Measurements from ENCODE around the gene NISCH. TPM values are rescaled to one million over a fixed set of nuclear protein-coding genes. Genes with fewer than 3 reads are reported as not detected.

NISCH gene
- total RNA-seq, 1 experiment from 2014 or later, result 72.8 TPM

DNA sequence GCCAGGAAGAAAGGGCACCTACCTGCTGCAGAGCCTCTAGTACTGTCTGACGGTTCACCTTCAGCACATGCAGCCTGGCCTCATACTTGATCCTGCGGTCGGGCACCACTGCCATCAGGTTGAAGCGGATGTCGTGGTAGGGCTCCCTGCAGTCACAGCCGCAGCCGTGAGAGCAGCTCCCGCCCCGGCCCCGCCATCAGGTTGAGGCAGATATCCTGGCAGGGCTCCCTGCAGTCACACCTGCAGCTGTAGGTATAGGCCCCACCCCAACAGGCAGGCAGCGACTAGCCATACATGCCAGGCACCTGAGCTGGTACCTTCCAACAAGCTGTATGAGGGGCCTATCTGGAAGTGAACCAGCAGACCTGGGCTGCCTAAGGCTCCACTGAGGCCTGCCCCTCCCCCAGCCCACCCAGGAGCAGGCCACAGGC is 49.2 kb upstream of the NISCH start:
- no TSS peak for BruUV-seq (replicated peaks)
- ATAC-seq (no peak), DNase-seq (ENCODE audit: low read depth, low spot score) (no peak)
- Histone ChIP-seq H3K9me2 (ENCODE audit: insufficient read depth) (no peaks in the 10 kb centered on the region), H3K9ac (ENCODE audit: low read length) (no peak overlapping the region), H3K79me2 (ENCODE audit: insufficient read depth, low read length) (peaks cover 26% of the 10 kb centered on the region), H3K4me2 (ENCODE audit: low read length) (no peak overlapping the region), H3K4me3 (replicated peaks in 1 of 2; ENCODE audit: low read depth in 1 of 2, low read length in 2 of 2) (no peak overlapping the region), H2AFZ (ENCODE audit: low read depth, low read length, poor library complexity, severe bottlenecking) (no peak overlapping the region), H3K4me1 (ENCODE audit: control insufficient read depth in 1 of 2, insufficient read depth in 2 of 2, low read length in 2 of 2) (peaks cover 9 to 15% of the 10 kb centered on the region in 2 experiments; a peak in 3 of 4 replicates), H3K27me3 (ENCODE audit: insufficient read depth, low read length) (no peaks in the 10 kb centered on the region), H3K27ac (ENCODE audit: low read depth, low read length) (no peak overlapping the region), H3K36me3 (ENCODE audit: control insufficient read depth in 1 of 2, insufficient read depth in 2 of 2, low read length in 2 of 2) (peaks cover 31 to 70% of the 10 kb centered on the region in 2 experiments), H3K9me3 (ENCODE audit: control insufficient read depth in 1 of 2, insufficient read depth in 1 of 2, low read depth in 1 of 2, low read length in 2 of 2) (no peaks in the 10 kb centered on the region), H4K20me1 (ENCODE audit: insufficient read depth) (no peaks in the 10 kb centered on the region)
- intact Hi-C loops (cut with micrococcal nuclease), result no loop called here
- ChIA-PET CTCF (no interaction called here), RAD21 (ENCODE audit: low non-redundant PET in 1 of 2, low total read pairs in 2 of 2, uncharacterized antibody in 2 of 2, unreplicated experiment in 2 of 2) (interaction anchor here in 1 of 2 experiments (0.7 kb wide), 1 partner anchor 238 kb away, joined by 3 read pairs; no protein-coding TSS in a partner anchor), POLR2A (interaction anchor here (0.7 kb wide), 1 partner anchor 133 kb away, joined by 3 read pairs; no protein-coding TSS in a partner anchor)
- TF ChIP-seq, protein P1, sequence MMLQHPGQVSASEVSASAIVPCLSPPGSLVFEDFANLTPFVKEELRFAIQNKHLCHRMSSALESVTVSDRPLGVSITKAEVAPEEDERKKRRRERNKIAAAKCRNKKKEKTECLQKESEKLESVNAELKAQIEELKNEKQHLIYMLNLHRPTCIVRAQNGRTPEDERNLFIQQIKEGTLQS (IDR thresholded peaks at IDR 0.05), result no peak
- TF ChIP-seq, protein P2, sequence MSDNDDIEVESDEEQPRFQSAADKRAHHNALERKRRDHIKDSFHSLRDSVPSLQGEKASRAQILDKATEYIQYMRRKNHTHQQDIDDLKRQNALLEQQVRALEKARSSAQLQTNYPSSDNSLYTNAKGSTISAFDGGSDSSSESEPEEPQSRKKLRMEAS (IDR thresholded peaks at IDR 0.05), result no peak
- no peak for TF ChIP-seq EZH2 (IDR thresholded peaks at IDR 0.05)
- no peak for TF ChIP-seq SRF (IDR thresholded peaks at IDR 0.05; ENCODE audit: low read depth)
- TF ChIP-seq POLR2AphosphoS5 (IDR thresholded peaks at IDR 0.05; ENCODE audit: low read depth, low read length), result no peak

DNA sequence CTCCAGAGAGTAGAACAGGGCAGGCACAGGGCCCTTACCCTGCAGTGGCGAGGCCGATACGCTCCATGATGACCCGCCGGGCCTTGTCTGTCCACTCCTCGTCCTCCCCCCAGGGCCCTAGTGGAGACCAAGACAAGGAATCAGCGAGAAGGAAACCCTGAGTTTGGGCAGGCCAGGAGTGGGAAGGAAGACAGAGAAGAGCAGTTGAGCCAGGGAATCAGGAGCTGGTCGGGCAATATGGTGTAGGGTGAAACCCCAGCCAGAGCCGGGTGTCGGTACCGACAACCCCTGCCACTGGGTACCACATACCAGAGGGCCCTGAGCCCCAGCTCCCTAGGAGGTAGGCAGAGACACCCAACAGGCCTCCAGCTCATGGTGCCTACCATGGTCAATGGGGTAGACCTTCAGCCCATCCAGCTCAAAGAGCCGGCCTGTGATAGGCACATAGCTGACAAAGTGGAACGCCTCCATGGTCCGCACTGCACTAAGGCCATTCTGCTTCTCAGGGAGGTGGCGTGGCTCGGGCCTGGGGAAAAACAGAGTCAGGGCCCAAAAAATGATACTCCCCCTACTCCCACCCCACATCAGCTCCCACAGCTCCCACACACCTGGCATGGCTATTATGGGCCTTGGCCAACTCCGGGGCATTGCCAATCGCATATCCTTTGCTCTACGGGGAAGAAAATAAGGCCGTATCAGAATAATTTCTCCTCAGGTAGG is 48.5 kb upstream of the NISCH start:
- Histone ChIP-seq H3K36me3 (ENCODE audit: control insufficient read depth in 1 of 2, insufficient read depth in 2 of 2, low read length in 2 of 2) (peaks cover 30 to 65% of the 10 kb centered on the region in 2 experiments), H3K9me2 (ENCODE audit: insufficient read depth) (no peaks in the 10 kb centered on the region), H3K27ac (ENCODE audit: low read depth, low read length) (no peak overlapping the region), H3K79me2 (ENCODE audit: insufficient read depth, low read length) (peaks cover 26% of the 10 kb centered on the region), H3K27me3 (ENCODE audit: insufficient read depth, low read length) (no peaks in the 10 kb centered on the region), H3K9me3 (ENCODE audit: control insufficient read depth in 1 of 2, insufficient read depth in 1 of 2, low read depth in 1 of 2, low read length in 2 of 2) (no peaks in the 10 kb centered on the region), H3K4me1 (ENCODE audit: control insufficient read depth in 1 of 2, insufficient read depth in 2 of 2, low read length in 2 of 2) (peaks cover 11 to 22% of the 10 kb centered on the region in 2 experiments; a peak in 3 of 4 replicates), H3K4me3 (replicated peaks in 1 of 2; ENCODE audit: low read depth in 1 of 2, low read length in 2 of 2) (no peak overlapping the region), H4K20me1 (ENCODE audit: insufficient read depth) (no peaks in the 10 kb centered on the region), H3K9ac (ENCODE audit: low read length) (no peak overlapping the region), H3K4me2 (ENCODE audit: low read length) (no peak overlapping the region), H2AFZ (ENCODE audit: low read depth, low read length, poor library complexity, severe bottlenecking) (no peak overlapping the region)
- DNase-seq (ENCODE audit: low read depth, low spot score) (no peak), ATAC-seq (no peak)
- RAD21 ChIA-PET (ENCODE audit: low non-redundant PET in 1 of 2, low total read pairs in 2 of 2, uncharacterized antibody in 2 of 2, unreplicated experiment in 2 of 2), result interaction anchor here in 1 of 2 experiments (0.7 kb wide), 1 partner anchor 239 kb away, joined by 3 read pairs; no protein-coding TSS in a partner anchor
- POLR2A ChIA-PET, result no interaction called here
- intact Hi-C loops (cut with micrococcal nuclease), result no loop called here
- CTCF ChIA-PET, result no interaction called here
- BruUV-seq (replicated peaks), result no TSS peak
- no peak for TF ChIP-seq ELF1 (IDR thresholded peaks at IDR 0.05; ENCODE audit: borderline replicate concordance, low read depth)
- TF ChIP-seq JUND (IDR thresholded peaks at IDR 0.05), result no peak
- TF ChIP-seq SP1 (IDR thresholded peaks at IDR 0.05; ENCODE audit: low read depth), result no peak
- TF ChIP-seq, protein P3, sequence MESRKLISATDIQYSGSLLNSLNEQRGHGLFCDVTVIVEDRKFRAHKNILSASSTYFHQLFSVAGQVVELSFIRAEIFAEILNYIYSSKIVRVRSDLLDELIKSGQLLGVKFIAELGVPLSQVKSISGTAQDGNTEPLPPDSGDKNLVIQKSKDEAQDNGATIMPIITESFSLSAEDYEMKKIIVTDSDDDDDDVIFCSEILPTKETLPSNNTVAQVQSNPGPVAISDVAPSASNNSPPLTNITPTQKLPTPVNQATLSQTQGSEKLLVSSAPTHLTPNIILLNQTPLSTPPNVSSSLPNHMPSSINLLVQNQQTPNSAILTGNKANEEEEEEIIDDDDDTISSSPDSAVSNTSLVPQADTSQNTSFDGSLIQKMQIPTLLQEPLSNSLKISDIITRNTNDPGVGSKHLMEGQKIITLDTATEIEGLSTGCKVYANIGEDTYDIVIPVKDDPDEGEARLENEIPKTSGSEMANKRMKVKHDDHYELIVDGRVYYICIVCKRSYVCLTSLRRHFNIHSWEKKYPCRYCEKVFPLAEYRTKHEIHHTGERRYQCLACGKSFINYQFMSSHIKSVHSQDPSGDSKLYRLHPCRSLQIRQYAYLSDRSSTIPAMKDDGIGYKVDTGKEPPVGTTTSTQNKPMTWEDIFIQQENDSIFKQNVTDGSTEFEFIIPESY (IDR thresholded peaks at IDR 0.05; ENCODE audit: extremely low read depth, insufficient replicate concordance, low read length), result no peak
- TF ChIP-seq, protein P4, sequence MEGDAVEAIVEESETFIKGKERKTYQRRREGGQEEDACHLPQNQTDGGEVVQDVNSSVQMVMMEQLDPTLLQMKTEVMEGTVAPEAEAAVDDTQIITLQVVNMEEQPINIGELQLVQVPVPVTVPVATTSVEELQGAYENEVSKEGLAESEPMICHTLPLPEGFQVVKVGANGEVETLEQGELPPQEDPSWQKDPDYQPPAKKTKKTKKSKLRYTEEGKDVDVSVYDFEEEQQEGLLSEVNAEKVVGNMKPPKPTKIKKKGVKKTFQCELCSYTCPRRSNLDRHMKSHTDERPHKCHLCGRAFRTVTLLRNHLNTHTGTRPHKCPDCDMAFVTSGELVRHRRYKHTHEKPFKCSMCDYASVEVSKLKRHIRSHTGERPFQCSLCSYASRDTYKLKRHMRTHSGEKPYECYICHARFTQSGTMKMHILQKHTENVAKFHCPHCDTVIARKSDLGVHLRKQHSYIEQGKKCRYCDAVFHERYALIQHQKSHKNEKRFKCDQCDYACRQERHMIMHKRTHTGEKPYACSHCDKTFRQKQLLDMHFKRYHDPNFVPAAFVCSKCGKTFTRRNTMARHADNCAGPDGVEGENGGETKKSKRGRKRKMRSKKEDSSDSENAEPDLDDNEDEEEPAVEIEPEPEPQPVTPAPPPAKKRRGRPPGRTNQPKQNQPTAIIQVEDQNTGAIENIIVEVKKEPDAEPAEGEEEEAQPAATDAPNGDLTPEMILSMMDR (IDR thresholded peaks at IDR 0.05 in 2 of 3, conservative IDR thresholded peaks at IDR 0.05 in 1 of 3; ENCODE audit: borderline replicate concordance in 1 of 3, insufficient read depth in 1 of 3, low read depth in 2 of 3, low read length in 2 of 3), result no peak
- TF ChIP-seq EZH2phosphoT487 (IDR thresholded peaks at IDR 0.05; ENCODE audit: borderline replicate concordance), result no peak
- TF ChIP-seq TCF7L2 (IDR thresholded peaks at IDR 0.05; ENCODE audit: borderline replicate concordance, extremely low read depth, insufficient read depth, insufficient read length), result no peak
- TF ChIP-seq CBX3 (IDR thresholded peaks at IDR 0.05; ENCODE audit: low read depth), result no peak
- no peak for TF ChIP-seq EGR1 (IDR thresholded peaks at IDR 0.05; ENCODE audit: low read depth)
- no peak for TF ChIP-seq ZFX (IDR thresholded peaks at IDR 0.05)
- TF ChIP-seq, protein P2 (IDR thresholded peaks at IDR 0.05), result no peak
- no peak for TF ChIP-seq SRF (IDR thresholded peaks at IDR 0.05; ENCODE audit: low read depth)

All from HCT116 (cell line).